ENCODE results near the gene ISCA2. TPM values are rescaled to one million over a fixed set of nuclear protein-coding genes. Genes with fewer than 3 reads are reported as not detected.

The ISCA2 gene
- total RNA-seq, 1 experiment from 2014 or later: 33.0 TPM

GRCh38 chr14:74456684-74457564, 36.6 kb upstream of the ISCA2 start:
- Histone ChIP-seq H3K4me3 (ENCODE audit: low read depth, low read length) (no peak overlapping the region), H3K36me3 (ENCODE audit: control insufficient read depth, insufficient read depth, low read length) (no peaks in the 10 kb centered on the region), H3K27me3 (replicated peaks; ENCODE audit: control insufficient read depth, insufficient read depth, low read length) (no peaks in the 10 kb centered on the region), H3K9me3 (peaks cover 14% of the 10 kb centered on the region; the same call in 1 of the 2 replicates), H3K4me1 (no peaks in the 10 kb centered on the region)
- H3K4me3 Mint-ChIP-seq (ENCODE audit: unreplicated experiment): no peak overlapping the region
- no peaks in the 10 kb centered on the region for H3K27me3 Mint-ChIP-seq (ENCODE audit: insufficient read depth, unreplicated experiment)
- H3K27ac Mint-ChIP-seq (ENCODE audit: unreplicated experiment): no peak overlapping the region
- H3K9me3 Mint-ChIP-seq (ENCODE audit: unreplicated experiment): peaks cover 9% of the 10 kb centered on the region
- intact Hi-C loops (cut with micrococcal nuclease; ENCODE audit: unreplicated experiment): no loop called here
- no peaks in the 10 kb centered on the region for H3K36me3 Mint-ChIP-seq (ENCODE audit: insufficient read depth, unreplicated experiment)
- ChIA-PET CTCF (interaction anchor here (0.6 kb wide), 3 partner anchors 47 to 605 kb away, joined by 3 to 4 read pairs (median 3); partner anchors contain the start of gene VRTN), POLR2A (no interaction called here)
- no TSS peak for BruUV-seq (replicated peaks)
- TF ChIP-seq, protein P1, sequence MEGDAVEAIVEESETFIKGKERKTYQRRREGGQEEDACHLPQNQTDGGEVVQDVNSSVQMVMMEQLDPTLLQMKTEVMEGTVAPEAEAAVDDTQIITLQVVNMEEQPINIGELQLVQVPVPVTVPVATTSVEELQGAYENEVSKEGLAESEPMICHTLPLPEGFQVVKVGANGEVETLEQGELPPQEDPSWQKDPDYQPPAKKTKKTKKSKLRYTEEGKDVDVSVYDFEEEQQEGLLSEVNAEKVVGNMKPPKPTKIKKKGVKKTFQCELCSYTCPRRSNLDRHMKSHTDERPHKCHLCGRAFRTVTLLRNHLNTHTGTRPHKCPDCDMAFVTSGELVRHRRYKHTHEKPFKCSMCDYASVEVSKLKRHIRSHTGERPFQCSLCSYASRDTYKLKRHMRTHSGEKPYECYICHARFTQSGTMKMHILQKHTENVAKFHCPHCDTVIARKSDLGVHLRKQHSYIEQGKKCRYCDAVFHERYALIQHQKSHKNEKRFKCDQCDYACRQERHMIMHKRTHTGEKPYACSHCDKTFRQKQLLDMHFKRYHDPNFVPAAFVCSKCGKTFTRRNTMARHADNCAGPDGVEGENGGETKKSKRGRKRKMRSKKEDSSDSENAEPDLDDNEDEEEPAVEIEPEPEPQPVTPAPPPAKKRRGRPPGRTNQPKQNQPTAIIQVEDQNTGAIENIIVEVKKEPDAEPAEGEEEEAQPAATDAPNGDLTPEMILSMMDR (IDR thresholded peaks at IDR 0.05; ENCODE audit: insufficient read depth in 1 of 2, low read depth in 1 of 2, low read length in 1 of 2, severe bottlenecking in 1 of 2, unreplicated experiment in 1 of 2): no peak
- no peaks in the 10 kb centered on the region for H3K4me1 Mint-ChIP-seq (ENCODE audit: low read depth, unreplicated experiment)
- DNase-seq: no peak

- Mint-ChIP-seq H3K36me3 (ENCODE audit: insufficient read depth, unreplicated experiment) (no peaks in the 10 kb centered on the region), H3K27me3 (ENCODE audit: insufficient read depth, unreplicated experiment) (no peaks in the 10 kb centered on the region), H3K4me3 (ENCODE audit: unreplicated experiment) (no peak overlapping the region), H3K27ac (ENCODE audit: unreplicated experiment) (no peak overlapping the region), H3K9me3 (ENCODE audit: unreplicated experiment) (peaks cover 9% of the 10 kb centered on the region), H3K4me1 (ENCODE audit: low read depth, unreplicated experiment) (no peaks in the 10 kb centered on the region)
- BruUV-seq (replicated peaks): no TSS peak
- Histone ChIP-seq H3K36me3 (ENCODE audit: control insufficient read depth, insufficient read depth, low read length) (no peaks in the 10 kb centered on the region), H3K4me1 (no peaks in the 10 kb centered on the region), H3K9me3 (peaks cover 14% of the 10 kb centered on the region; the same call in 1 of the 2 replicates), H3K27me3 (replicated peaks; ENCODE audit: control insufficient read depth, insufficient read depth, low read length) (no peaks in the 10 kb centered on the region), H3K4me3 (ENCODE audit: low read depth, low read length) (no peak overlapping the region)
- POLR2A ChIA-PET: no interaction called here
- CTCF ChIA-PET: interaction anchor here (0.6 kb wide), 1 partner anchor 109 kb away, joined by 3 read pairs; the partner anchor contains the start of gene VRTN
- intact Hi-C loops (cut with micrococcal nuclease; ENCODE audit: unreplicated experiment): no loop called here
- no peak for DNase-seq
- TF ChIP-seq, protein P1 (IDR thresholded peaks at IDR 0.05; ENCODE audit: insufficient read depth in 1 of 2, low read depth in 1 of 2, low read length in 1 of 2, severe bottlenecking in 1 of 2, unreplicated experiment in 1 of 2): no peak
These were observed 36.0 kb upstream of the ISCA2 start for GRCh38 chr14:74457565-74457895.

DNA sequence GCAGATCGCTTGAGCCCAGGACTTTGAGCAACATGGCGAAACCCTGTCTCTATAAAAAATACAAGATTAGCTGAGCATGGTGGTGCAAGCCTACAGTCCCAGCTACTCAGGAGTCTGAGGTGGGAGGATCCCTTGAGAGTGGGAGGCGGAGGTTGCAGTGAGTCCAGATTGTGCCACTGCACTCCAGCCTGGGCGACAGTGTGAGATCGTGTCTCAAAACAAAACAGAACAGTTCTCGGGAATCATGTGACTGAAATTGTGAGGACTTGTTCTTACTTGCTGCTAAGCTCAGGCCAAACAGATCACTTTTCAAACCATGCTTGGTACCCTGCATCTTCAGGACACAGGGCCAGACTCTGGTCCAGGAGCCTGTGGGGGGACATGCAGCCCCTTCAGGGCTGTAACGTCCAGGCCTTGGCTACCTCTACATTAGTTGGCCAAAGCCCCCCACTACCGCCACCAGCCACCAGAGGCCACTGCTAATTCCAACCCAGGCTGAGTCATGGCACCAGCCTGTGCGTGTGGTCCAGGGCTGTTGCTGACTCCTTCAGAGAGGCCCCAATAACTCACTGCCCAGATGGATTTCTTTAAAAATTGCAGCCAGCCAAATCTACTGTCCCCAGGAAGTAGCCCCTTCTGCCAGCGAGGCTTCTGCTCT, 34.1 kb upstream of the ISCA2 start:
- H3K27me3 ChIP-seq (replicated peaks; ENCODE audit: control insufficient read depth, insufficient read depth, low read length): no peaks in the 10 kb centered on the region
- H3K4me3 Mint-ChIP-seq (ENCODE audit: unreplicated experiment): no peak overlapping the region
- H3K4me3 ChIP-seq (ENCODE audit: low read depth, low read length): no peak overlapping the region
- POLR2A ChIA-PET: no interaction called here
- peaks cover 9% of the 10 kb centered on the region for H3K9me3 Mint-ChIP-seq (ENCODE audit: unreplicated experiment)
- H3K4me1 Mint-ChIP-seq (ENCODE audit: low read depth, unreplicated experiment): no peaks in the 10 kb centered on the region
- TF ChIP-seq, protein P1 (IDR thresholded peaks at IDR 0.05; ENCODE audit: insufficient read depth in 1 of 2, low read depth in 1 of 2, low read length in 1 of 2, severe bottlenecking in 1 of 2, unreplicated experiment in 1 of 2): peak; percentile 52 to 75
- no peaks in the 10 kb centered on the region for H3K36me3 Mint-ChIP-seq (ENCODE audit: insufficient read depth, unreplicated experiment)
- no peaks in the 10 kb centered on the region for H3K27me3 Mint-ChIP-seq (ENCODE audit: insufficient read depth, unreplicated experiment)
- intact Hi-C loops (cut with micrococcal nuclease; ENCODE audit: unreplicated experiment): no loop called here
- CTCF ChIA-PET: interaction anchor here (0.8 kb wide), 1 partner anchor 151 kb away, joined by 3 read pairs; no protein-coding TSS in a partner anchor
- H3K9me3 ChIP-seq: peaks cover 4% of the 10 kb centered on the region; the same call in 1 of the 2 replicates
- no peaks in the 10 kb centered on the region for H3K36me3 ChIP-seq (ENCODE audit: control insufficient read depth, insufficient read depth, low read length)
- peak in 1 of 2 experiments; percentile 61 for DNase-seq
- no TSS peak for BruUV-seq (replicated peaks)
- no peak overlapping the region for H3K27ac Mint-ChIP-seq (ENCODE audit: unreplicated experiment)
- no peaks in the 10 kb centered on the region for H3K4me1 ChIP-seq

Data from Caco-2 (cell line).